Muscle of back (tissue), 11 donors: ENCODE measurements around the gene SEZ6L. TPM values are rescaled to one million over a fixed set of nuclear protein-coding genes. Genes with fewer than 3 reads are reported as not detected.

ENCODE experiments used
- DNase-seq, 3 donors: peaks; one replicate each; pipeline versions ENCODE4 v3.0.0 to v3.0.0-alpha.2; 2013
- polyA plus RNA-seq, 10 donors: library from polyadenylated mRNA; unstranded; fragments of 120-200 nt; gene quantifications; one replicate each; pipeline ENCODE4 v1.2.1, GENCODE V29; 2013; ENCODE audit not compliant: insufficient read length in 10 of 10

The SEZ6L gene
- polyA plus RNA-seq, 10 donors: 0.31 to 1.2 (median 0.67) TPM

- no peak for DNase-seq
These were observed 249.4 kb downstream of the SEZ6L start for GRCh38 chr22:26418620-26419019.

- DNase-seq: no peak
These were observed 257.7 kb downstream of the SEZ6L start for GRCh38 chr22:26426924-26427323.

- DNase-seq: peak; percentile 49 to 88 (median 66)
These were observed 259.5 kb downstream of the SEZ6L start, which contains the start of gene ASPHD2 for GRCh38 chr22:26428515-26429457. Gene ASPHD2 (plus strand): TSS chr22:26429260. CDS start chr22:26433616, 4,356 bp downstream.

- no peak for DNase-seq
These were observed 260.4 kb downstream of the SEZ6L start for GRCh38 chr22:26429458-26430286.

- no peak for DNase-seq
These were observed 261.3 kb downstream of the SEZ6L start for GRCh38 chr22:26430600-26430999.

- no peak for DNase-seq
These were observed 262.2 kb downstream of the SEZ6L start for GRCh38 chr22:26431261-26431995.

GRCh38 chr22:26432619-26433311, 263.5 kb downstream of the SEZ6L start:
- no peak for DNase-seq
